D341Med (cell line): ENCODE measurements around the gene CBLN3.
A peak's percentile ranks its signal among the peaks of the same experiment; 100 is the strongest.
"Not testable (repeated sequence)": the region's sequence is repeated elsewhere in the genome, so short reads cannot be mapped to it uniquely, and the experiment has no call there.

Experiments
- DNase-seq: peaks from one replicate; pipeline ENCODE4 v3.0.0; 2012; ENCODE audit warnings: low spot score

The CBLN3 gene

GRCh38 chr14:24429395-24430142 is at the start of gene CBLN3, which contains the start of gene KHNYN:
Gene CBLN3 (minus strand): TSS chr14:24429668. CDS start chr14:24429054, 614 bp downstream.
Gene KHNYN (plus strand): TSS chr14:24429954. CDS start chr14:24430731, 777 bp downstream.
- peak; percentile 84 for DNase-seq

DNA sequence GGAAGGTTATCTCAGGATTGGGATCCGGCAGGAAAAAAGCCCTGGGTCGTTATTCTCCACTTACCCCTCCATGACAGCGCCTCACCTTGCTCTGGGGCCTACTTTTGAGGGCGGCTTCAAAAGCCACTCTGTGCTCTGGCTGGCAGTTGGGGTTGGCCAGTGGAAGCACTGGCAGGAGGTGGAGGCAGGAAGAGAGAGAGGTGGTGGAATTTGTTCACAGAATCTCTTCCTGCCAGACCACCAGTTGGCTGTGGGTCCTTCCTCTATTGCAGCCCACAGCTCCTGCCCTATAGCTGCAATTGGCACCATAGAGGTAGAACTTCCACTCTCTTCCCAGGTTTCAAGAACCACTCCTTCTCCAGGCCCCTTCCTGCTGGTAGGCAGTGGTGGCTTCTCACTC is 45.8 kb upstream of the CBLN3 start:
- DNase-seq, result no peak

DNA sequence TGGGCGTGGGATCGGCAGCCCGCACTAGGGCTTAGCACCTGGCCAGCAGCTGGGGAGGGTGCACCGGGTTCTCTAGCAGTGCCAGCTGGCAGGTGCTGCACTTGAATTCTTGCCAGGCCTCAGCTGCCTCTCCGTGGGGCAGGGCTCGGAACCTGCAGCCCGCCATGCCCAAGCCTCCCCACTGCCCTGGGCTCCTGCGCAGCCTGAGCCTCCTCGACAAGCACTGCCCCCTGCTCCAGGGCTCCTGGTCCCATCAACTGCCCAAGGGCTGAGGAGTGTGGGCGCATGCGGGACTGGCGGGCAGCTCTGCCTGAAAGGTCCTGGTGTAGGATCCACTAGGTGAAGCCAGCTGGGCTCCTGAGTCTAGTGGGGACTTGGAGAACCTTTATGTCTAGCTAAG is 43.7 kb upstream of the CBLN3 start:
- DNase-seq, result no peak

DNA sequence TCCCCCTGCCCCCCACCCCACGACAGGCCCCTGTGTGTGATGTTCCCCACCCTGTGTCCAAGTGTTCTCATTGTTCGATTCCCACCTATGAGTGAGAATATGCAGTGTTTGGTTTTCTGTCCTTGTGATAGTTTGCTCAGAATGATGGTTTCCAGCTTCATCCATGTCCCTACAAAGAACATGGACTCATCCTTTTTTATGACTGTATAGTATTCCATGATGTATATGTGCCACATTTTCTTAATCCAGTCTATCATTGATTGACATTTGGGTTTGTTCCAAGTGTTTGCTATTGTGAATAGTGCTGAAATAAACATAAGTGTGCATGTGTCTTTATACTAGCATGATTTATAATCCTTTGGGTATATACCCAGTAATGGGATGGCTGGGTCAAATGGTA is 41.0 kb upstream of the CBLN3 start:
- not testable (repeated sequence) for DNase-seq

- DNase-seq, result no peak
Measured at GRCh38 chr14:24465805-24466204, 36.3 kb upstream of the CBLN3 start.

DNA sequence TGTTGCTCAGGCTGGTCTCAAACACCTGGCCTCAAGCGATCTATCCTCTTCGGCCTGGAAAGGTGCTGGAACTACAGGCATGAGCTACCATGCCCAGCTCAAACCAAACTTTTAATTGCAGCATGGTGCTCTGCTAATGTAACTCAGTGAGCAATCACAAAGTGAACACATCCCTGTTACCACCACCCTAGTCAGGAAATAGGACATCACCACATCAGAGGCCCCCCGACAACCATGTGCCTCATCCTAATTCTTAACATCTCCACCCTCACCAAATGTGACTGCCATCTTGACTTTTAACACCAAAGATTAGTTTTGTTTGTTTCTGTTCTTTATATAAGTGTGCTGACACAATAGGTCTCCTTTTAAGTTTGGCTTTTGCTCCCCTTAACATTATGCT is 35.9 kb upstream of the CBLN3 start:
- DNase-seq, result no peak

- no peak for DNase-seq
Measured at GRCh38 chr14:24463884-24464785, 34.7 kb upstream of the CBLN3 start.

GRCh38 chr14:24463017-24463883 is 33.8 kb upstream of the CBLN3 start:
- no peak for DNase-seq

GRCh38 chr14:24461336-24461735 is 31.9 kb upstream of the CBLN3 start:
- DNase-seq, result no peak

GRCh38 chr14:24459331-24459730 is 29.9 kb upstream of the CBLN3 start:
- no peak for DNase-seq

DNA sequence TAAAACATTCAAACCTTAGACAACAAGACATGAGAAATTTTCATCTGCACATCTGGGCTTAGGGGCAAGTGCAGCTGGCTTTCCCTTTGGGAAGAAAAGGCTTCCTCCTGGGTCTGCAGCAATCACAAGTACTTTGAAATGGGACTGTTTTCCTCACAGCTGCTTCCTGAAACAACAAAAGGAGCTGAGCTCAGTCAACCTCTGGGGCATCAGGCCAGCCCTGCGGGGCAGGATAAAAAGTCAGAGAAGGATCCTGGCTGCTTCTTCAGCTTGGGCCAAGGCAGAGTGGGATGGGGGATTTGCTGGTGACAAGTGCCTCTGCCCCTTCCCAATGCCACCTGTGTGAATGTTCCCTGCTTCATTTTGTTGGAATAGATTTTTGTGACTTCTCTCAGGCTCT is 29.3 kb upstream of the CBLN3 start:
- DNase-seq, result no peak

DNA sequence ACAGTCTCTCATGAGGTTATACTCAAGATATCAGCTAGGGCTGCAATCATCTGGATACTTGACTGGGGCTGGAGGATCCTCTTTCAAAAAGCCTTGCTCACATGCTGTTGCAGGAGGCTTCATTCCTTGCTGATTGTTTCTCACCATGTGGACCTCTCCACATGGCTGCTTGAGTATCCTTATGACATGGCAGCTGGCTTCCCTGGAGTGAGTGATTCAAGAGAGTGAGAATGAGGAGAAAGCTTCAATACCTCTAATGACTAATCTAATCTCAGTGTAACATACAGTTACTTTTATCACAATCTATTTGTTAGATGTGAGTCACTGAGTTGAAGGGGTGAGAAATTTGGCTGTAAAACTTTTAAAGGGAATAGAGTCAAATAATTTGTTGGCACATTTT is 27.5 kb upstream of the CBLN3 start:
- DNase-seq, result no peak

GRCh38 chr14:24450828-24451227 is 21.4 kb upstream of the CBLN3 start:
- DNase-seq, result not testable (repeated sequence)

GRCh38 chr14:24443053-24443665 is 13.7 kb upstream of the CBLN3 start:
- no peak for DNase-seq

- DNase-seq, result peak; percentile 93
Measured at GRCh38 chr14:24442240-24443052, 13.0 kb upstream of the CBLN3 start, which contains the start of gene SDR39U1. Gene SDR39U1 (minus strand): TSS chr14:24442776. CDS start chr14:24442769, 7 bp downstream.

GRCh38 chr14:24441904-24442239 is 12.4 kb upstream of the CBLN3 start:
- no peak for DNase-seq

GRCh38 chr14:24441485-24441884 is 12.0 kb upstream of the CBLN3 start:
- DNase-seq, result no peak

GRCh38 chr14:24440606-24441399 is 11.3 kb upstream of the CBLN3 start:
- DNase-seq, result no peak

DNA sequence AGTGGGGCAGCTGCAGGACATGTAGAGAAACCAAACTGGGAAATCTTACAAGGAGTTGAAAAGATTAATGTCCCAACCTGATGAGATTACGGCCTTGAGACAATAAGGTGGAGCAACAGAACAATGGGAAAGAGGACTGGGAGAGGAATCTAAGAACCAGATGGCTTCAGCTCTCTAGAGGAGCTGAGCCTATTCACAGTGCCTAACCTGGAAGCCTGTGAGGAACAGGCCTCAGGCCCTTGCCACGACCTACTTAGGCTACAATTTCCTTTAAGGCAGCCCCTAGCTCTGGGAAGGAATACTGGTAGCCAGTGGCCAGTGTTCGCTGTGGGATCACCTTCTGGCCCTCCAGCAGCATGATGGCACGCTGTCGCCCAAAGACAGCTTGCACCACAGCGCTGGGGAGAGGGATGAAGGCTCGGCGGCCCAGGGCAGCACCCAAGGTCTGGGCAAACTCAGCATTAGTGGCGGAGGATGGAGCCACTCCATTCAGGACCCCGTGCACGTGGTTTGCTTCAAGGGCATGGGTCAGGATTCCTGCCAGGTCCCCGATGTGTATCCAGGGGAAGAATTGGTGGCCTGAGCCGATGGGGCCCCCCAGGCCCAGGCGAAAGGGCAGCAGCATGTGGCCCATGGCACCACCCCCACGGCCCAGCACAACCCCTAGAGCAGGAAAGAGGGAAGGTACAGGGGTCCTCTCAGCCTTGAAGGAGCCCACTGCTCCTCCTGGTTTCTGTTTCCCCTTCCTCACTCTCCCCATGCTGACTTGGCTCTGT is 10.6 kb upstream of the CBLN3 start:
- DNase-seq, result no peak
